Heart left ventricle (tissue), 16 donors: ENCODE measurements around the gene REEP1. TPM values are rescaled to one million over a fixed set of nuclear protein-coding genes. Genes with fewer than 3 reads are reported as not detected.
A peak's percentile ranks its signal among the peaks of the same experiment; 100 is the strongest.

ENCODE experiments used
- ATAC-seq, 4 donors: fragments of 200-7000 bp; cut with Tn5 transposase; one replicate each; pipeline ENCODE4 v1.9.1; 2020 to 2022; ENCODE audit warnings: moderate library complexity in 4 of 4, mild to moderate bottlenecking in 3 of 4, moderate number of reproducible peaks in 1 of 4
- DNase-seq, 5 donors: peaks; one replicate each; pipeline ENCODE4 v3.0.0-alpha.2; 2020
- H3K27ac ChIP-seq, 12 donors: fragments of 200-600 bp; sonication (generic) in 4 of 12; one replicate each; pipeline versions ENCODE4 v1.5.0 to v1.8.0; 2016 to 2022; ENCODE audit warnings: mild to moderate bottlenecking in 2 of 12
- H3K27me3 ChIP-seq, 9 donors: fragments of 200-600 bp; sonication (generic) in 2 of 9; one replicate each; pipeline versions ENCODE4 v1.5.1 to v1.8.0; 2016 to 2022; ENCODE audit warnings: mild to moderate bottlenecking in 3 of 9
- H3K36me3 ChIP-seq, 9 donors: fragments of 200-600 bp; sonication (generic) in 2 of 9; one replicate each; pipeline versions ENCODE4 v1.5.0 to v1.8.0; 2018 to 2022; ENCODE audit warnings: mild to moderate bottlenecking in 2 of 9
- H3K4me1 ChIP-seq, 12 donors: fragments of 200-600 bp; sonication (generic) in 4 of 12; one replicate each; pipeline versions ENCODE4 v1.5.0 to v1.8.0; 2016 to 2022; ENCODE audit warnings: mild to moderate bottlenecking in 3 of 12
- H3K4me3 ChIP-seq, 12 donors: fragments of 200-600 bp; sonication (generic) in 4 of 12; one replicate each; pipeline versions ENCODE4 v1.5.0 to v1.8.0; 2017 to 2022; ENCODE audit warnings: mild to moderate bottlenecking in 9 of 12, moderate library complexity in 4 of 12
- H3K9me3 ChIP-seq, 12 donors: fragments of 200-600 bp; sonication (generic) in 4 of 12; one replicate each; pipeline versions ENCODE4 v1.5.0 to v1.8.0; 2016 to 2022; ENCODE audit warnings: mild to moderate bottlenecking in 1 of 12
- CTCF ChIP-seq, 12 donors: fragments of 200-600 bp; sonication (generic) in 4 of 12; IDR thresholded peaks; one replicate each; pipeline versions ENCODE4 v1.5.0 to v1.8.0; 2018 to 2022; ENCODE audit warnings: antibody characterized with exemption in 12 of 12, mild to moderate bottlenecking in 5 of 12
- POLR2A ChIP-seq, 2 donors: fragments of 450-650 bp; IDR thresholded peaks; one replicate each; pipeline ENCODE4 v1.6.1; 2017; ENCODE audit warnings: antibody characterized with exemption in 2 of 2, mild to moderate bottlenecking in 2 of 2, moderate library complexity in 2 of 2
- WGBS, 4 donors: extraction: QIAGEN DNeasy Blood & Tissue Kit in 2 of 4; methylation state at CpG; one replicate each; pipeline versions ENCODE4 v1.1.5 to v1.1.7; 2013 to 2018; 5-methylcytosine and 5-hydroxymethylcytosine counted together
- intact Hi-C, 10 donors: fragments of 100-400 bp; cut with DNase I; formaldehyde crosslinking; loops; one replicate each; pipeline versions ENCODE4 v1.11.1 to v1.14.2; 2022
- polyA plus RNA-seq, 2 donors: library from polyadenylated mRNA; stranded (reverse); fragments of 200-250 nt; gene quantifications; one replicate each; pipeline ENCODE4 v1.2.3, GENCODE V29; 2013
- total RNA-seq, 9 donors: library from RNA; depleted of rRNA in 2 of 9; stranded (reverse); fragments of >200 nt in 2 of 9; fragmentation: NEBNext Ultra II Directional in 3 of 9; extraction: Animal tissue kit (Norgen Biotek cat#: 25700) in 3 of 9; gene quantifications; one replicate each; pipeline versions ENCODE4 v1.1.0 to v1.2.4, GENCODE V29; 2016 to 2023
- donor health status: ischemic (EF 13 %, LVEDD 7.1; RV severe dilation, severe dysfunction).
- donor health status: healthy with polysubstance abuse.
- donor health status: DM: no; HTN: yes; CAD: no.
- donor health status: DM: no; HTN: no; CAD: no.
- donor health status: ischemic (EF 25% LVEDD 6.9; RV normal size, moderate dysfunction).
- donor health status: ischemic (EF 25% LVEDD 5.7; RV mildly dilated, moderate dysfunction).
- donor health status: healthy.
- donor health status: DM: yes; HTN: yes; CAD: no.
- donor health status: ischemic (EF 35%, LVEDD 5.7; RV mildly dilated, moderate dysfunction).
- donor health status: nonischemic (EF 11% LVEDD 7.7; RV severe dilation, severe dysfunction).
- donor health status: DM: yes; HTN: yes; CAD: no.
- donor health status: PGD.
- donor health status: ischemic (EF 29% LVEDD 5.4; RV normal size, mild dysfunction).
- donor health status: nonischemic (EF 23%, LVEDD 6.1; RV moderate dilation, normal function).

Gene REEP1
- total and polyA plus RNA-seq, 11 donors, result 13.6 to 43.4 (median 27.6) TPM

DNA sequence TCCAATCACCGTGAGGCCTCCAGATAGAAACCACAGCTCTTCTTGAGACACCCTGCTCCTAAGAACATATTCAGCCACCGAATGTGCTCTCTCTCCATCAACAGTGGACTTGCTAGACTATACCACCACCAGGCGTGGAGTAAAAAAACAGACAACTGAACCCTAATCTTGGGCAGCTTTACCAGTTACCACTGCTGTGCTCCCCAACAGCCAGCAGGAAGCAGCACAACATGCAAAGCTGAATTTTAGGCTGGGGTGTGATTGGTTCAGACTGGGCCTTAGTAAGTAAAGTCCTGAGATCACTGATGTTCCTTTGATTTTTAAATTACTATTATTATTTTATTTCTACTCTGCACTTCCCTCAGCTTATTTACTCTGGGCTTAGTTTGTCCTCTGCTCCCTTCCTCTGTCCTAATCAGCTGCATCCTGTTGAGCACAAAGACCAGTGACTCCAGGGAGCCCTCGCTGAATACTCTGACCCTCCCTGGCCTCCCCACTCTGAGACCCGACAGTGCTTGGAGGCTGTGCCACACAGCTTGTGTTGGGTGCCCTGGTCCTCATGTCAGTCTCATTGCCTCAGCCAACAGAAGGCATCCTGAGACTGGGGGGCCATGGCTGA, 116.3 kb downstream of the REEP1 start:
- no peak overlapping the region for H3K4me3 ChIP-seq

DNA sequence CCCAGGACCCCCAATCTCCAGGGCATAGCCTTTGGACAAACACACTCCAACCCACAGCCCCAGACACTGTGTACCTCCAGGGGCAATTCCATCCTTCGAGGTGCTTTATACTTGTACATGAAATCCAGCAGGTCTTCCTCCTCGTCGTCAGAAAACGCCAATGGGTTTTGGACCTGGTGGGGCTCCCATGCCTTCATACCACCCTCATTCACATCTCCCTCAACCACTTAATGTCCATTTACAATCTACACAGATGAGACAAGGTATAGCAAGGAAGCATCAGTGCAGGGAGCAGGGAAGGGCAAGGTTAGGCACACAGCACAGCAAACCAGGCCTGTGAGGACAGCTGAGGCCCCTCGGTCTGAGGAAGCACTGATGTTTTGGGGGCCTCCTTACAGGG, 117.5 kb downstream of the REEP1 start:
- 88 to 97% (median 93%) methylated on average over 4 to 5 of the region's 5 CpGs for WGBS, 4 donors
- Histone ChIP-seq H3K4me3 (no peak overlapping the region), H3K9me3 (no peaks in the 10 kb centered on the region), H3K27me3 (no peaks in the 10 kb centered on the region), H3K27ac (no peak overlapping the region), H3K36me3 (peaks cover 0 to 17% (median 0%) of the 10 kb centered on the region in 9 donors), H3K4me1 (peaks cover 7 to 47% (median 37%) of the 10 kb centered on the region in 12 donors)
- no peak for TF ChIP-seq CTCF (IDR thresholded peaks at IDR 0.05)
- no peak for TF ChIP-seq POLR2A (IDR thresholded peaks at IDR 0.05)
- DNase-seq, result no peak
- ATAC-seq, result no peak
- intact Hi-C loops, result loop anchor here in 8 of 10 donors (2.0 to 10.0 kb wide), 12 partner anchors 62 to 342 kb away; partner anchors contain the start of genes KDM3A (in 2 of the 8) and CHMP3 (in 1 of the 8)

More for the DNA sequence above, 116.3 kb downstream of the REEP1 start:
- peak overlapping the region in 4 of 12 donors; percentile 3 to 92 (median 90) for H3K27ac ChIP-seq
- 34 to 58% (median 45%) methylated on average over 5 of the region's 5 CpGs for WGBS, 4 donors
- H3K27me3 ChIP-seq, result no peaks in the 10 kb centered on the region
- ATAC-seq (peak in 1 of 4 donors; percentile 14), DNase-seq (peak in 2 of 5 donors; percentile 48 to 50)
- intact Hi-C loops, result loop anchor here in 8 of 10 donors (1.0 to 10.0 kb wide), 13 partner anchors 61 to 341 kb away; partner anchors contain the start of genes KDM3A (in 2 of the 8) and CHMP3 (in 1 of the 8)
- H3K36me3 ChIP-seq, result peaks cover 0 to 9% (median 0%) of the 10 kb centered on the region in 9 donors
- peaks cover 11 to 59% (median 45%) of the 10 kb centered on the region in 12 donors for H3K4me1 ChIP-seq
- no peaks in the 10 kb centered on the region for H3K9me3 ChIP-seq
- TF ChIP-seq POLR2A (IDR thresholded peaks at IDR 0.05) (no peak), CTCF (IDR thresholded peaks at IDR 0.05) (peak; percentile 68 to 96 (median 92))

DNA sequence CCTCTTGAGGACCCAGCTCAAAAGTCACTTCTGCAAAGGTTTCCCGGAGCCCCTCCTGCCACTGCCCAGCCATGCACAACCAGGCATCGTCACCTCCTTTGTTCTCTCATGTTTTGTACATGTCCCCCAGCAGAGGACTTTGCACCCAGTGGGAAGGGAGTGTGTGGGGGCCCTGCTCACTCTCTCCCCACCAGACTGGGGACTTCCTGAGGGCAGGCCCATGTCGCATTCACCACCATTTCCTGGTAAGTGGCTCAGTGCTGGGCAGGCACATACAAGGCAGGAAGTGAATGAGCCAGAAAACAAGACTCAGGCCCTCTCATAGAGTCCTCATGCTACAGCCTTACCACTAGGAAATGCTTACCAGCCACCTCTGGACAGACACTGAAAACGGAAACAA, 119.3 kb downstream of the REEP1 start:
- no peaks in the 10 kb centered on the region for H3K27me3 ChIP-seq
- 82 to 91% (median 88%) methylated on average over 4 of the region's 4 CpGs for WGBS, 4 donors
- H3K4me1 ChIP-seq, result peaks cover 4 to 39% (median 25%) of the 10 kb centered on the region in 12 donors

More for the DNA sequence above, 119.3 kb downstream of the REEP1 start:
- Histone ChIP-seq H3K4me3 (no peak overlapping the region), H3K27ac (no peak overlapping the region), H3K9me3 (no peaks in the 10 kb centered on the region), H3K36me3 (peaks cover 0 to 33% (median 15%) of the 10 kb centered on the region in 9 donors)
- DNase-seq (peak in 1 of 5 donors; percentile 9), ATAC-seq (no peak)
- intact Hi-C loops, result no loop called here
- TF ChIP-seq POLR2A (IDR thresholded peaks at IDR 0.05) (no peak), CTCF (IDR thresholded peaks at IDR 0.05) (no peak)
